HG02973 (cell line): ENCODE data around the gene OR52E2.
"Not testable (repeated sequence)": the region's sequence is repeated elsewhere in the genome, so short reads cannot be mapped to it uniquely, and the experiment has no call there.

ENCODE experiments used
- ATAC-seq: cut with Tn5 transposase; IDR thresholded peaks from one replicate; pipeline ENCODE4 v1.9.1; 2021; ENCODE audit warnings: moderate library complexity; ENCODE audit not compliant: unreplicated experiment

OR52E2 gene

DNA sequence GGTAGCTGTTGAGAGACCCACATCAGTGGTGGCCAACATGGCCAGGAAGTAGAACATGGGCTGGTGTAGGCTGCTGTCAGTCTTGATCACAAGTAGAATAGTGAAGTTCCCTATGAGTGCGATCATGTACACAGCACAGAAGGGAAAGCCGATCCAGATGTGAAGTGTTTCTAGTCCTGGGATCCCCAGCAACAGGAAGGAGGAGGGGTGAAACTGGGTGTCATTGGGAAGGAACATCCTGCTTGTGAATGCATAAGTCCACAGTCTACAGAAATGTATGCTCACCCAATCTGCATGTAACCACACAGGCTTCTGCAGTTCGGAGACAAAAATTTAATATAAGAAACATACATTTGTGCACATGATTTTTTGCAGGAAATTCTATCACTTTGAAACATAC, at the start of gene OR52E2:
TSS of gene OR52E2 (minus strand) at position 237 of the 400 bp plus-strand sequence. CDS start at position 237, 0 bp downstream.
- ATAC-seq, result no peak

DNA sequence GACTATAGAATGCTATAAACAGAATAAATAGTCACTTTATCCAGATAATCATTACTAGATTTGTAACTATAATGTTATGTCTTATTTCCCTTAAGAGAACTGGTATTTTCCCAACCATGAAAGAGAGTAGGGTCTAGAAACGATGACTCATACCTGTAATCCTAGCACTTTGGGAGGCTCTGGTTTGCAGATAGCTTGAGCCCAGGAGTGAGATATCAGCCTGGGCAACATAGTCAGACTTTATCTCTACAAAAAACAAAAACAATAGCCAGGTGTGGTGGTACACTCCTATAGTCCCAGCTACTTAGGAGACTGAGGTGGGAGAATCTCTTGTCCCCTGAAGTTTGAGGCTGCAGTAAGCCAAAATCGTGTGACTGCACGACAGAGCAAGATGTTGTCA, 47.9 kb upstream of the OR52E2 start:
- no peak for ATAC-seq

GRCh38 chr11:5103066-5103465, 43.6 kb upstream of the OR52E2 start:
- no peak for ATAC-seq

GRCh38 chr11:5102246-5102645, 42.8 kb upstream of the OR52E2 start:
- no peak for ATAC-seq

DNA sequence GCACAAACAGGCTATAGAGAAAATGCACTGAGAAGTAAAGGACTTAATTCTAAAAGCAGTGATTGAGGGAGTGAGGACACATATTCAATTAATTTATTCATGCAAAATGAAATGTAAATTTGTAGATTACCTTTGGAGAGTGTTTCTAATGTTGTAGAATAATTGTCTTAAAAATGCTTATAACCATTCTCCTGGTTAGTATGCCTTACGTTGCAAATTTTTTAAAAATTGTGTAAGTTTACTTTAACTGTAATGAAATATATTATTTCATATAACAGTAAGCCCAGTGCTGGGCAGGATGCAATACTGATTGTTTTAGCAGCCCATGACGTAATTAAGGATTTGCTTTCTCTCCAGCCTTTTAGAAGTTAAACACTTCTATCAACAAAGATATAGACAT, 36.6 kb upstream of the OR52E2 start:
- no peak for ATAC-seq

GRCh38 chr11:5092821-5093585, 33.6 kb upstream of the OR52E2 start:
- no peak for ATAC-seq

DNA sequence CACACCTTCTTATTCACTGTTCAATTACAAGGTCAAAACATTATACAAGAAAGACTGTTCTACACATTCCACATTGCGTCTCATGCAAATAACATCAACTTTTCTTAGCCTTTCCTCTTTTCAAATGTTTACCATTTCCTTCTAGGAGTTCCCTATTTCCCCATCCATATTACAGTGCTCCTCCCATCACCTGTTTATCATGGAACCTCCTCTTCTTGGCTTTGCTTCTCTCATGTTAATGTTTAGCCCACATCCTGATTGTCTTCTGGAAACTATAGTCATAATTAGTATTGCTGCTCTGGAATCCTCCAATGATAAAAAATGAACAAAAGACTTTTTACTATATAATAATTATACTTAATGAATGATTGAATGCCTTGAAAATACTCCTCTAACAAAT, 31.2 kb upstream of the OR52E2 start:
- no peak for ATAC-seq

GRCh38 chr11:5088556-5088955, 29.1 kb upstream of the OR52E2 start:
- ATAC-seq, result no peak

GRCh38 chr11:5083602-5084001, 24.2 kb upstream of the OR52E2 start:
- ATAC-seq, result no peak

DNA sequence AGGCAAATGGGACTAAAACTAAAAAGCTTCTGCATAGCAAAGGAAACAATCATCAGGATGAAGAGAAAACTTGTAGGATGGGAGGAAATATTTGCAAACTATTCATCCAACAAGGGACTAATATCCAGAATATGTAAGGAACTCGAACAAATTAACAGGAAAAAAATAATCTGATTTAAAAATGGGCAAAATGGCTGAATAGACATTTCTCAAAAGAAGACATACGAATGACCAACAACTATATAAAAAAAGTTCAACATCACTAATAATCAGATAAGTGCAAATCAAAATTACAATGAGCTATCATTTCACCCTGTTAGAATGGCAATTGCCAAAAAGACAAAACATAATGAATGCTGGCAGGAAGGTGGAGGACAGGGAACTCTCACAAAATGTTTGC, 22.0 kb upstream of the OR52E2 start:
- no peak for ATAC-seq

DNA sequence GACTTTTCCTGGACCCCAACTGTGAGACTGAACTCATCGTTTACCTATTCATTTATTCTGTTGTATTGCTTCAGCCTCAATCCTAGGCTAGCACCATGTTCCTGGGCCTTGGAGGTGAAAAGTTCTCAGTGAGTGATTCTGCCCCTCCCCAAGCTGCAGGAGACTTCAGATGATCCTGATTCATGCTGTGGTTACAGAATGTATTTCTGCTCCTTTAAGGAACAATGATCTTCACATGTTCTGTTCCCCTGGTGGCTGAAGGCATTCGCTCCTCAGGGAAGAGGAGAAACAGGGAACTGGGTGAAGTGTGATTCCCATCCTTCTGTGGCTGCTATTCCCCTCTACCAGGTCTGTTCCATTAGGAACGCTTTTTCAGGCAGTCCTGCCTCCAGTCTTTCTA, 12.4 kb upstream of the OR52E2 start:
- no peak for ATAC-seq

DNA sequence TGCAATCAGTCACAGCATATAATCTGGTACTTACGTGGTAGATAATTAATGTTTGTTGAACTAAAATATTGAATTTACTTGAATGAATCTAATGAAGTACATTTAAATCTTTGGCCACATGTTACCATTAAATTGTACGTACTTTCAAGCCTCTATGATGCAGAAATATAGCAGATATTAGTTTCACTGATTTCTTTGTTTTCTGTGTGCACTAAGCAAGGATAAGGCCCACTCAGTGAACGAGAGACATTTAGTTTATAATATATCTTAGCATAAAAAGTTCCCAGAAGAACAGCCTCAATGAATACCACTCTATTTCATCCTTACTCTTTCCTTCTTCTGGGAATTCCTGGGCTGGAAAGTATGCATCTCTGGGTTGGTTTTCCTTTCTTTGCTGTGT, 9.8 kb upstream of the OR52E2 start, which contains the start of gene OR52E1:
TSS of gene OR52E1 (plus strand) at position 301 of the 400 bp plus-strand sequence.
- no peak for ATAC-seq

DNA sequence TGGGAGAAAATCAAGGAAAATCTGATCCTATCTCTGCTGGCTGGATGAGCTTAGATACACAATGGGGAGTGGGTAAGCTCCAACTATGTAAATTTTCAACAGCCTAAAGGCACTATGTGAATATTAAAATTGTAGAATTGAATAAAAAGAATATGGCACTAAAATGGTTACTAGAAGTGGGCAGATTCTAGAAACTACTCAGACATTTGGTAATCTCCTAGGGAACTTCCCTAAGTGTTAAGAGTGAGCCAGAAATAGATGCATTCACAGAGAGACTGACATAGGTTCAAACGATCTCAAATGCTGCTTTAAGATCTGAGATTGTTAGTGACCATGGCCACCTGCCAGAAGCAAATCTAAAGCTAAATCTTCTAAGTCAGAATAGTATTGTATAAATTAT, 5.6 kb upstream of the OR52E2 start:
- no peak for ATAC-seq

DNA sequence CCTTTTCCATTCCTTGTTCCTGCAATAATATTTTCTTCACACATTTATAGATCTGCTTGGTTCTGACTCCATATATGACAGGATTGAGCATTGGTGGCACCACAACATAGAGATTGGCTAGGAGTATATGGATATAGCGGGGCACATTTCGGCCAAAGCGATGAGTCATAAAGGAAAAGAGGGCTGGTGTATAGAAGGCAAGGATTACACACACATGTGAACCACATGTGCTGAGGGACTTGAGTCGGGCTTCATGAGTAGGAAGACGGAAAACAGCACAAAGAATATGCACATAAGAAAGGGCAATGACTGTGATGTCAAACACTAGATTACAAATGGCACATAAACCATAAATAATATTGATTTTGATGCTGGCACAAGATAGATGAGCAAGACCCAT, 748 bp downstream of the OR52E2 start:
- ATAC-seq, result not testable (repeated sequence)

DNA sequence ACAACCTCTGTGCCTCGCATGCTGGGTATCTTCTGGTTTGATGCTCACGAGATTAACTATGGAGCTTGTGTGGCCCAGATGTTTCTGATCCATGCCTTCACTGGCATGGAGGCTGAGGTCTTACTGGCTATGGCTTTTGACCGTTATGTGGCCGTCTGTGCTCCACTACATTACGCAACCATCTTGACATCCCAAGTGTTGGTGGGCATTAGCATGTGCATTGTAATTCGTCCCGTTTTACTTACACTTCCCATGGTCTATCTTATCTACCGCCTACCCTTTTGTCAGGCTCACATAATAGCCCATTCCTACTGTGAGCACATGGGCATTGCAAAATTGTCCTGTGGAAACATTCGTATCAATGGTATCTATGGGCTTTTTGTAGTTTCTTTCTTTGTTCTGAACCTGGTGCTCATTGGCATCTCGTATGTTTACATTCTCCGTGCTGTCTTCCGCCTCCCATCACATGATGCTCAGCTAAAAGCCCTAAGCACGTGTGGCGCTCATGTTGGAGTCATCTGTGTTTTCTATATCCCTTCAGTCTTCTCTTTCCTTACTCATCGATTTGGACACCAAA, 12.6 kb downstream of the OR52E2 start:
- no peak for ATAC-seq

DNA sequence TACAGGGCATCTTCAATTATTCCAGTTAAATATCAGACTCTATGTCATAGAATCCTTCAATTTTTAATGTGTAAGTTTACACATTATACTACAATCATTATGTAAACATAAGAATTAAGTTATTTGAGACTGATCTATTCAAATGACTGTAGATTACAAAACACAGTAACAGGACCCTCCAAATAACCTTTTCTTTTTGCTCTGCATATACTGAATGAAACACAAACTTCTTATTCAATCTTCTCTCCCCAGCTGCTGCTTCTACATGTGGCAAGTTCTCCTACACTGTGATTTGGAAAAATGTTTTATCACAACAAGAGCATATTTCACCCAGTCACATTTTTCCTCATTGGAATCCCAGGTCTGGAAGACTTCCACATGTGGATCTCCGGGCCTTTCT, 13.2 kb downstream of the OR52E2 start, which contains the start of gene OR52J3:
TSS of gene OR52J3 (plus strand) at position 301 of the 400 bp plus-strand sequence. CDS start at position 301, 0 bp downstream.
- ATAC-seq, result no peak

DNA sequence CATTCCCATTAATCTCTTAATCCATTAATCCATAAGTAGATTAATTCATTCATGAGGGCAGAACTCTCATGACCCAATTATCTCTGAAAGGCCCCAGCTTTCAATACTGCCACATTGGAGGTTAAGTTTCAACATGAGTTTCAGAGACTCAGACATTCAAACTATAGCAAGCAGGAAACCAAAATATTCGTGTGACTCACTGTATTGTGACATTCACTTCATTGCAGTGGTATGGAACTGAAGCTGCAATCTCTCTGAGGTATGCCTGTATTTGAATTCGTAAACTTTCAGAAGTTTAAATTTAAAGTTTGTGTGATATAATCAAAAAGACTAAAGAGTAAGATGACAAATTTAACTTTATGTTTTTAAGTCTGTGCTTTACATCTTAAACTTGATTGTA, 16.0 kb downstream of the OR52E2 start:
- no peak for ATAC-seq

GRCh38 chr11:5042091-5042490, 17.3 kb downstream of the OR52E2 start:
- no peak for ATAC-seq

GRCh38 chr11:5040876-5041275, 18.6 kb downstream of the OR52E2 start:
- ATAC-seq, result no peak

- no peak for ATAC-seq
These were observed 21.1 kb downstream of the OR52E2 start for GRCh38 chr11:5038341-5038740.

DNA sequence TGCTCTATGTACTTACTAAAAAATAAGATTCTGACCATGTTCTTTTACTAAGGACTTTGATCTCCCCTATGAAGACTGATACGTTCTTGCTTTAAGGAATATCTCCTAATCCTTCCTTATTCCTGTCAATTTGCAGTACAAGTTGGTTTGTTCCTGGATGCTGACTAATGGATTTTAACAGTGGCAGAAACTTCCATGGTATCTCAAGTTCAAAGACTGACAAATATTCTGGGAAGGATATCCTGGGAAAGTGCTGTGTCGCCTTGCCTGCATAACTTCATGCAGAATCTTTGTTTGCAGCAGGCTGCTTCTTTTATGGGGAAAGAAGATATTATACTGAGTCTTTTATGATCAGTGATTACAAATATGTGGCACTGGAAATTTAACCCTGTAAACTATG, 21.5 kb downstream of the OR52E2 start:
- ATAC-seq, result no peak

DNA sequence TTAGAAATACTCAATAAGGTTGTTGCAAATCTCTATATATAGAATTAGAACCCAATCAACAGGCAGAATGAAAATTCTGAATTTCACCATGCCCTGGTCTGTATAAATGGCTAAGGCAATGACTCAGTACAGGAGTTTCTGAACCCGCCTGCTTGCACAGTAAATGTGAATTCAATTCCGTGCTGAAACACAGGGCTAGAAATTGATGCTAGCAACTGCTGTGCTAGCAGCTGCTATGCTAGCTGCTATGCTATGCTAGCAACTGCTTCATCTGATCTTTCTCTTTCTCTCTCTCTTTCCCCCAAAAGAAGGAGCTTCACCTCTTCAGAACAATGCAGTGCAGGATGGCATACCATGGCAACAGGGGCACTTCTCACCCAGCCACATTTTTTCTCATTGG, 22.8 kb downstream of the OR52E2 start:
- ATAC-seq, result no peak

DNA sequence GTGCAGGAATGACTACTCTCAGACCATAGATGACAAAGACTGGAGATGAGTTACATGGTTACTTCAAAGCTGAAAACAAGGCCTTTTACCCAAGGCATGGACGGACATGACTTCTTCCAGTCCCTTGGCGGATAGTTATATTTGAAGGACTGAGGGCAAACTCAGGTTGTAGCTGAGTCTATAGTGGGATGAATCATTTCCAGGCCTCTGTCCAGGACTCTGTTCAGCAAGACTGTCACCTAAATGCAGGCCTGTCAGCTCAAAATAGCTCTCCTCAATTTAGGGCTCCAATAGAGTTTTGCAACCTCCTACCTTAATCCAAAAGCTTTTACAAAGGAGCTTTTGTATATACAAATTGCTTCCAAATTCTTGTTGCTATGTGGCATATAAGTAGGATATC, 37.4 kb downstream of the OR52E2 start:
- no peak for ATAC-seq
